Mucosa of rectum (tissue), 2 donors: Measurements from ENCODE around the gene TMEM175.

Source experiments
- H3K27ac ChIP-seq, 2 donors: one replicate each; pipeline ENCODE4 v1.7.0; 2013; ENCODE audit warnings: inconsistent platforms in 2 of 2, low read depth in 2 of 2, low read length in 2 of 2
- H3K27me3 ChIP-seq, 2 donors: one replicate each; pipeline ENCODE4 v1.7.0; 2013; ENCODE audit warnings: low read length in 2 of 2; ENCODE audit not compliant: control insufficient read depth in 2 of 2, insufficient read depth in 2 of 2
- H3K36me3 ChIP-seq, 2 donors: one replicate each; pipeline ENCODE4 v1.7.0; 2013; ENCODE audit warnings: low read length in 2 of 2; ENCODE audit not compliant: control insufficient read depth in 2 of 2, insufficient read depth in 2 of 2
- H3K4me1 ChIP-seq, 2 donors: one replicate each; pipeline ENCODE4 v1.7.0; 2013; ENCODE audit warnings: low read length in 2 of 2, mild to moderate bottlenecking in 1 of 2; ENCODE audit not compliant: control insufficient read depth in 2 of 2, insufficient read depth in 2 of 2
- H3K4me3 ChIP-seq, 2 donors: one replicate each; pipeline ENCODE4 v1.7.0; 2013; ENCODE audit warnings: low read length in 2 of 2
- H3K9ac ChIP-seq, 2 donors: one replicate each; pipeline ENCODE4 v1.7.0; 2013; ENCODE audit warnings: low read length in 2 of 2, low read depth in 1 of 2, mild to moderate bottlenecking in 1 of 2
- H3K9me3 ChIP-seq, 2 donors: one replicate each; pipeline ENCODE4 v1.7.0; 2013; ENCODE audit warnings: low read length in 2 of 2; ENCODE audit not compliant: control insufficient read depth in 2 of 2
- donor health status: healthy.
- donor health status: Normal muscosa, but diverticular disease.

TMEM175 gene

GRCh38 chr4:984336-985054 is 52.2 kb downstream of the TMEM175 start:
- Histone ChIP-seq H3K9me3 (no peaks in the 10 kb centered on the region), H3K27me3 (no peaks in the 10 kb centered on the region), H3K36me3 (no peaks in the 10 kb centered on the region), H3K4me3 (peak overlapping the region; percentile 25 to 39), H3K9ac (peak overlapping the region; percentile 41 to 49), H3K4me1 (peaks cover 26 to 27% of the 10 kb centered on the region in 2 donors), H3K27ac (no peak overlapping the region)

- peak overlapping the region; percentile 41 to 49 for H3K9ac ChIP-seq
- H3K4me1 ChIP-seq, result peaks cover 26 to 27% of the 10 kb centered on the region in 2 donors
- no peaks in the 10 kb centered on the region for H3K9me3 ChIP-seq
- peak overlapping the region; percentile 25 to 39 for H3K4me3 ChIP-seq
- H3K27me3 ChIP-seq, result no peaks in the 10 kb centered on the region
- H3K27ac ChIP-seq, result no peak overlapping the region
- no peaks in the 10 kb centered on the region for H3K36me3 ChIP-seq
These were observed 53.0 kb downstream of the TMEM175 start for GRCh38 chr4:985123-985830.

- peak overlapping the region; percentile 39 to 56 for H3K27ac ChIP-seq
- H3K27me3 ChIP-seq, result no peaks in the 10 kb centered on the region
- H3K9me3 ChIP-seq, result no peaks in the 10 kb centered on the region
- peak overlapping the region; percentile 72 to 84 for H3K4me3 ChIP-seq
- H3K9ac ChIP-seq, result peak overlapping the region; percentile 75 to 81
- peaks cover 26 to 27% of the 10 kb centered on the region in 2 donors for H3K4me1 ChIP-seq
- no peaks in the 10 kb centered on the region for H3K36me3 ChIP-seq
These were observed 54.2 kb downstream of the TMEM175 start for GRCh38 chr4:986428-986878.

GRCh38 chr4:986879-987623 is 54.8 kb downstream of the TMEM175 start, which contains the start of gene IDUA:
TSS of gene IDUA (plus strand) at chr4:987044. CDS start at chr4:987085, 41 bp downstream.
- peak within 1 kb of the TSS; percentile 72 to 84 for H3K4me3 ChIP-seq
- H3K36me3 ChIP-seq, result no peaks in the 10 kb centered on the region
- H3K27ac ChIP-seq, result peak within 1 kb of the TSS; percentile 39 to 56
- no peaks in the 10 kb centered on the region for H3K27me3 ChIP-seq
- H3K9ac ChIP-seq, result peak within 1 kb of the TSS; percentile 75 to 81
- no peaks in the 10 kb centered on the region for H3K9me3 ChIP-seq
- peaks cover 28 to 30% of the 10 kb centered on the region in 2 donors for H3K4me1 ChIP-seq

- peak overlapping the region; percentile 72 to 84 for H3K4me3 ChIP-seq
- peaks cover 35 to 38% of the 10 kb centered on the region in 2 donors for H3K4me1 ChIP-seq
- H3K36me3 ChIP-seq, result no peaks in the 10 kb centered on the region
- no peaks in the 10 kb centered on the region for H3K27me3 ChIP-seq
- no peak overlapping the region for H3K27ac ChIP-seq
- H3K9ac ChIP-seq, result peak overlapping the region; percentile 47 to 75
- no peaks in the 10 kb centered on the region for H3K9me3 ChIP-seq
These were observed 55.6 kb downstream of the TMEM175 start for GRCh38 chr4:987624-988513.

- H3K36me3 ChIP-seq, result no peaks in the 10 kb centered on the region
- H3K4me1 ChIP-seq, result peaks cover 47 to 49% of the 10 kb centered on the region in 2 donors
- H3K4me3 ChIP-seq, result no peak overlapping the region
- no peaks in the 10 kb centered on the region for H3K9me3 ChIP-seq
- H3K27me3 ChIP-seq, result no peaks in the 10 kb centered on the region
- H3K9ac ChIP-seq, result no peak overlapping the region
- H3K27ac ChIP-seq, result no peak overlapping the region
These were observed 56.8 kb downstream of the TMEM175 start for GRCh38 chr4:988726-989721.

- Histone ChIP-seq H3K9me3 (no peaks in the 10 kb centered on the region), H3K36me3 (no peaks in the 10 kb centered on the region), H3K4me3 (no peak overlapping the region), H3K4me1 (peaks cover 42 to 47% of the 10 kb centered on the region in 2 donors), H3K27ac (no peak overlapping the region), H3K27me3 (no peaks in the 10 kb centered on the region), H3K9ac (no peak overlapping the region)
These were observed 57.6 kb downstream of the TMEM175 start for GRCh38 chr4:989722-990471.

GRCh38 chr4:990746-991367 is 58.6 kb downstream of the TMEM175 start:
- Histone ChIP-seq H3K36me3 (no peaks in the 10 kb centered on the region), H3K9me3 (no peaks in the 10 kb centered on the region), H3K27ac (no peak overlapping the region), H3K27me3 (no peaks in the 10 kb centered on the region), H3K9ac (no peak overlapping the region), H3K4me3 (no peak overlapping the region), H3K4me1 (peaks cover 34 to 38% of the 10 kb centered on the region in 2 donors)
